Kidney glomerular epithelial cell (primary cell): Measurements from ENCODE around the gene ARHGDIG.

Experiments
- DNase-seq: peaks from one replicate; lab custom pipeline; 2025; lab: John Stamatoyannopoulos, UW

Gene ARHGDIG

DNA sequence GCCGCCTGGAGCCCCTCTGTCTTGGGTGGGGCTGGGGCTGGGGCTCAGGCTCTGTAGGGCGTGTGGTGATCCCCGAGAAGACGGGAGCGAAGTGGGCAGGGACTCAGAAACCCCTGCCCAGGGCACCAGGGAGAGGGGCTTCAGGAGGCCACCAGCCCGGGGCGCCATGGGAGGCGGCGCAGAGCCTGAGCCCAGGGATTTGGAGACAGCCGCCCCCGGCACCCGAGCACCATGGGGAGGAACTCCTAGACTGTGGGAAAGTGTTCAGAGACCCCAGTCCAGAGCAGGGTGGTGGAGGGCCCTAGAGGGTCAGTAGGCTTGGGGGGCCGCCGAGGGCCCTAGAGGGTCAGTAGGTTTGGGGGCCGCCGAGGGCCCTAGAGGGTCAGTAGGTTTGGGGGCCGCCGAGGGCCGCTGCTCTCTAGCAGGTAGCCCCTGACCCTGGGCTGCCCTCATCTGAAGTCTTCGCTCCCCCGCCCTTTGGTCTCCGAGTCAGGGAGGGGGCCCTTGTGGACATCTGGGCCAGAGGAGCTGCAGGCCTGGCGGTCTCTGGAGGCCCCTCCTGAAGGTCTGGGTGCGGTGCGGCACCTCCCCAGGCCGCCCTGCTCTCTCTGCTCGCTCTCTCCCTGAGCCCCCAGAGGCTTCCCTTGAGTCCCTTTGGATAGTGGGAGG lies 734 bp downstream of the ARHGDIG start:
- DNase-seq = no peak

- DNase-seq = no peak
Observed at GRCh38 chr16:281660-282255, 1.4 kb downstream of the ARHGDIG start.

GRCh38 chr16:282491-282890 lies 2.1 kb downstream of the ARHGDIG start:
- no peak for DNase-seq

GRCh38 chr16:283033-283805 lies 2.8 kb downstream of the ARHGDIG start, which contains the start of gene PDIA2:
Gene PDIA2 (plus strand): TSS chr16:283164. CDS start chr16:283170, 6 bp downstream.
- no peak for DNase-seq

DNA sequence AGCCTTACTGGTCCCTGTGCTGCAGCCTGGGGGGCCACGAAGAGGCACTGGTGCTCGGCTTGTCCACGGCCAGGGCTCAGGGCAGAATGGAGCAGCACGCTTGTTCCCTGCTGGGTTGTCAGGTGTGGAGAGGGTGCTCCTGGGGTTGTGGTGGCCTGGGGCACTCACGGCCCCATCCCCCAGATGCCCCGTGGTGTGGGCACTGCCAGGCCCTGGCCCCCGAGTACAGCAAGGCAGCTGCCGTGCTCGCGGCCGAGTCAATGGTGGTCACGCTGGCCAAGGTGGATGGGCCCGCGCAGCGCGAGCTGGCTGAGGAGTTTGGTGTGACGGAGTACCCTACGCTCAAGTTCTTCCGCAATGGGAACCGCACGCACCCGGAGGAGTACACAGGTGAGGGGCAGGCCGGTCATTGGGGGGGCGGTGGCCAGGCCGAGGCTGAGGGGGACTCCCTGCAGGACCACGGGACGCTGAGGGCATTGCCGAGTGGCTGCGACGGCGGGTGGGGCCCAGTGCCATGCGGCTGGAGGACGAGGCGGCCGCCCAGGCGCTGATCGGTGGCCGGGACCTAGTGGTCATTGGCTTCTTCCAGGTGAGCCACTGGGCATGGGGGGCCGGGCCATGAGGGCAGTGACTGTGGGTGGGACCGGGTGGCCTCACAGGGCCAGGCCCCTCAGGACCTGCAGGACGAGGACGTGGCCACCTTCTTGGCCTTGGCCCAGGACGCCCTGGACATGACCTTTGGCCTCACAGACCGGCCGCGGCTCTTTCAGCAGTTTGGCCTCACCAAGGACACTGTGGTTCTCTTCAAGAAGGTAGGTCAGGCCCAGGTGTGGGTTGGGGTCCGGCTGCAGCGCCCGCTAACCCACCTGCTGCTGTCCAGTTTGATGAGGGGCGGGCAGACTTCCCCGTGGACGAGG lies 4.1 kb downstream of the ARHGDIG start:
- DNase-seq = no peak

DNA sequence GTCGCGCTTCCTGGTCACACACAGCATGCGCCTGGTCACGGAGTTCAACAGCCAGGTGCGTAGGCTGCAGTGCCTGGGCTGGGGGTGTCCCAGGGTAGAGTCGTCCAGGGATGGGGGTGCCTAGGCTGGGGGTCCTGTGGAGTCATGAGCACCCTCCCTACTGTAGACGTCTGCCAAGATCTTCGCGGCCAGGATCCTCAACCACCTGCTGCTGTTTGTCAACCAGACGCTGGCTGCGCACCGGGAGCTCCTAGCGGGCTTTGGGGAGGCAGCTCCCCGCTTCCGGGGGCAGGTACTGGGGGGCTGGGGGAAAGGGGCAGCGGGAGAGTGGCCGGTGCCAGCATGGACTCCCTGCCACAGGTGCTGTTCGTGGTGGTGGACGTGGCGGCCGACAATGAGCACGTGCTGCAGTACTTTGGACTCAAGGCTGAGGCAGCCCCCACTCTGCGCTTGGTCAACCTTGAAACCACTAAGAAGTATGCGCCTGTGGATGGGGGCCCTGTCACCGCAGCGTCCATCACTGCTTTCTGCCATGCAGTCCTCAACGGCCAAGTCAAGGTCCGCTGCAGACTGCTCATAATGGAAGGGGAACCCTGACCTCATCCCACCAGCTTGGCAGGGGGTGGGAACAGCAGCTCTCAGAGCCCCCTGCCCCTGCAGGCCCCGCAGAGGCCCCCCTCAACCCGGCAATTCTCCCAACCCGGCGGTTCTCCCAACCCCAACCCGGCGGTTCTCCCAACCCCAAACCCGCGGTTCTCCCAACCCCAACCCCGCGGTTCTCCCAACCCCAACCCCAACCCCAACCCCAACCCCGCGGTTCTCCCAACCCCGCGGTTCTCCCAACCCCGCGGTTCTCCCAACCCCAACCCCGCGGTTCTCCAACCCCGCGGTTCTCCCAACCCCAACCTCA lies 5.0 kb downstream of the ARHGDIG start:
- no peak for DNase-seq

DNA sequence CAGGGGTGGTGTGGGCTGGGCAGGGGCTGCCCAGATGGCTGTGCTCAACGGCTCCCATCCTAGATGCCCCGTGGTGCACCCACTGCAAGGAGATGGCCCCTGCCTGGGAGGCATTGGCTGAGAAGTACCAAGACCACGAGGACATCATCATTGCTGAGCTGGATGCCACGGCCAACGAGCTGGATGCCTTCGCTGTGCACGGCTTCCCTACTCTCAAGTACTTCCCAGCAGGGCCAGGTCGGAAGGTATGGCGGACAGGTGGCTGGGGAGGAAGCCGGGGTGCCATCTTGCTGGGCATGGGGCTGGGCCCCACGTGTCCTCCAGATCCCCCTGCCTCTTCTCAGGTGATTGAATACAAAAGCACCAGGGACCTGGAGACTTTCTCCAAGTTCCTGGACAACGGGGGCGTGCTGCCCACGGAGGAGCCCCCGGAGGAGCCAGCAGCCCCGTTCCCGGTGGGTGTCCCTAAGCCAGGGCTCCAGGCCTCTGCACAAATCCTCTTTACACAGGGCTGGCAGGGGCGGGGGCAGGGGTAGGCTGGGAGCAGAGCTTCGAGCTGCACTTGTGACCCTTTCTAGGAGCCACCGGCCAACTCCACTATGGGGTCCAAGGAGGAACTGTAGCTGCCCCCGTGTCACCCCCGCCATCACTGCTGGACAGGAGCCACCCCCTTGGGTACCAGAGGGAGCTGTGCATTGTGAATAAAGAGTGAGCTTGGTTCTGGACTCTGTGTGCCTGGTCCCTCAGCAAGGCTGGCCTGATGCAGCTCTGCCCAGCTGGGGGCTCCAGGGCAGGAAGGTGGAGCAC lies 6.3 kb downstream of the ARHGDIG start:
- no peak for DNase-seq

DNA sequence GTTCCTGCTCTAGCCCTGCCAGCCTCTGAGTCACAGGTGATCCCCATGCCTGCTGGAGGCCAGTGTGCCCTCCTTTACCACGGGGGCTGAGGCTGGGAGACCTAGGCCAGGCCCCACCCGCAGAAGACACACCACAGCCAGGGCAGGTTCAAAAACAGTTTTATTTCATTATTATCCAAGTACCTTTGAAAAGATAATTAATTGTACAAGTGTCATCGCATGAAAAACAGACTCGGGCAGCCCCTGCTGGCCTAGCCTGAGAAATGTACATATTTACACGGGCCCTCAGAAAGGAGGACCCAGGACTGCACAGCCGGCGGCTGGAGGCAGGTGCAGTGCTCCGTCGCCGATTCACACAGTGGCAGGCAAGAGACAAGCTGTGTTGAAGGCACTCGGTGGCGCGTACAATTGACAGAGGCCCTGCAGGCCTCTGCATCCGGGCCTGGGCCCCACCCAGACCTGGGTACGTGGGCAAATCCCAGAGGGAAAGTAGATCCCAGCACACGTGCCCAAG lies 7.0 kb downstream of the ARHGDIG start:
- DNase-seq = no peak

- no peak for DNase-seq
Observed at GRCh38 chr16:287981-288920, 7.9 kb downstream of the ARHGDIG start.

GRCh38 chr16:289395-289997 lies 9.1 kb downstream of the ARHGDIG start:
- no peak for DNase-seq

DNA sequence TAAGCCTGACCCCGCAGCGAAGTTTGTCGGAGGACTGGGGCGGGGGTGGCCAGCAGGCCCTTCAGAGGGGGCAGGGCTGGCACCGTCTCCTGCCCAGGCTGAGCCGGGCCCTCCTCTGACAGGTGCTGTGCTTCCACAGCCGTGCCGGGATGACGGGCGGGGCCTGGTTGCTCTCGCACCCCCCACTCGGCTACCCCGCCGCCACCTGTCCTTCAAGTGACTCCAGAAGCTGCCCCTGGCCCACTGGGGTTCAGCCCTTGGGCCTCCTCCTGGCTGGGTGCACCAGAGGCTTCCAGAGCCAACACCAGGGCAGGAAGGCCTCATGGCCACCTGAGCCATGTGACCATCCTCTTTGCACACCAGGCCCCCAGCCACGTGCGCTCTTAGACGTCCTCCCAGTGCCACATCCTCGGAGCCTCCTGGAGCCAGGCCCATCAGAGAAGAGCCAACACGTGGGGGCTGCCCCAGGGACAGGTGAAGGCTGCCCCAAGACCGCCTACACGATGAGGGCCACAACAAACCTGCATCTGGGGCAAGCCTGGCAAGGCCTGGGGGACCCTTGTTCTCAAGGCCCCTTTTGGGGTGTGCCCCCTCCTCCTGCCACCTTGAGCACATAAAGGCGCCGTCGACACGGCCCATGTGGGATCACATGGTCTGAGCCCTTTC lies 9.8 kb downstream of the ARHGDIG start:
- DNase-seq = no peak

- no peak for DNase-seq
Observed at GRCh38 chr16:290681-291405, 10.5 kb downstream of the ARHGDIG start.

- DNase-seq = no peak
Observed at GRCh38 chr16:291539-291938, 11.1 kb downstream of the ARHGDIG start.

- no peak for DNase-seq
Observed at GRCh38 chr16:293043-293775, 12.8 kb downstream of the ARHGDIG start.

GRCh38 chr16:296276-296675 lies 15.9 kb downstream of the ARHGDIG start:
- DNase-seq = no peak

DNA sequence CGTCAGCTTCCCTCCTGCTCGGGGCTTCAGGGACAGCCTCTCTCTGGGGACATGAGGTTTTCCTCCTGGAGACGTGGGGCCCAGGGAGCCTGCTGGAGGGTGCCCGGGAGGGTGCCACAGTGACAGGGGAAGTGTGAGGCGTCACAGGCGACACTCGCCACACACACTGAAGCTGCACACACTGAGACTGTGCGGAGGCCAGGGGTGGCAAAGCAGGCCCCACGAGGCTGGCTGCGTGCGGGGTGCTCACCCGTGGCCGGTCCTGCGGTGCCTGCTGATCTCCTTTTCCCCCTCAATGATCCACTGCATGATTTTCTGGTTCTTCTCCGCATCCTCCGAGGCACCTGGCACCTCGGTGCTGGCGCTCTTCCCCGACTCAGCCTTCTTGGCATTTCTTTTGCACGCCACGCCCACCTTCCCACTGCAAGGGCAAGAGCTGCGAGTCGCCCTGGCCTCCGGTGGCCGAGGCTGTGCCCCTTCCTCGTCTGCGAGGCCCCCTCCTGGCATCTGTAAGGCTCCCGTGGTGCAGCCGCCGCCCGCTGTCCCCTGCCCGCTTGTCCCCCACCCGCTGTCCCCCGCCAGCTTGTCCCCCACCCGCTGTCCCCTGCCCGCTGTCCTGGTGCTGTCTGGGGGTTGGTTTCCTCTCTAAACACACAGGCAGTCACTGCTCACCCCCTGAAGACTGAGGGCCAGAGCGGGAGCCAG lies 16.6 kb downstream of the ARHGDIG start:
- DNase-seq = no peak
